IPS-18c (cell line): ENCODE measurements around the gene GPC6.

Experiments used
- H3K4me3 ChIP-seq: 2 replicates; pipeline ENCODE4 v1.7.0; 2013; ENCODE audit warnings: low read depth, mild to moderate bottlenecking, low read length, moderate library complexity; ENCODE audit not compliant: insufficient read depth
- H3K9me3 ChIP-seq: one replicate; pipeline ENCODE4 v1.6.1; 2013; ENCODE audit warnings: mild to moderate bottlenecking, low read length, moderate library complexity; ENCODE audit not compliant: control insufficient read depth, insufficient read depth

The GPC6 gene

DNA sequence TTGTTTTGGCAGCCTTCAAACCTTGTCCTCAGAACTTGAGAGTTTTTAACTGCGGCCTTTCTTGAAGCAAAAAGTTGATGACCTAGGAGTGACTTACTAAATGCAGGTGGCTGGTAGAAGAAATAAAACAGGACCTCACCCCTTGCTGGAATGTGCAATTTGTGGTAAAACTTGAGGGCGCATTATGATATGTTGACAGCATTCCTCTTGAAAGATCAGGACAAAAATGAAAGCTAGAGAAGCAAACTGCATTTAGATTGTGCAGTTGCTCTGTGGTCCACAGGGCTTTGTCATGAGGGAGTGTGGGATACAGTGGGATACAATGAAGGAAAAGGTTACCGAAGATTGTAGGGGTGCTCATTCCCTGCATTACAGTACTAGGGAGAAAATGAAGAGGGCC, 504.2 kb downstream of the GPC6 start:
- Histone ChIP-seq H3K4me3 (no peak overlapping the region), H3K9me3 (no peaks in the 10 kb centered on the region)

DNA sequence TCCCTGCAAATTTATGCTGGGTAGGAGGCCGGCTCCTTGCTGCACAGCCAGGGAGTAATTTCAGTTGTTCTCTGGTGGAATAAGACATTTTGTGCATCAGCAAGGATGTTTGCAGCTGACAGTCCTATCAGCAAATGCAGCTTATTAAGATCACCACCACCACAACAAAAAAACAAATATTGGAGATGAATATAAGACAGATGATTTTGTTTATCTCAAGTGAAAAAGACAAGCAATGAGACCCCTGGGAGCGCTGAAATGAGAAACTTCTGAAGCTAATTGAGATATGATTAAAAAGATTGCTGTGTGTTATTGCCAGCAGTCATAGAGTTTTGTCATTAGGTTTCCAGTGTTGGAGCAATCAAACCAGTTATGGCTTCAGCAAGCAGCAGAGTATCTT, 505.6 kb downstream of the GPC6 start:
- Histone ChIP-seq H3K9me3 (no peaks in the 10 kb centered on the region), H3K4me3 (no peak overlapping the region)

GRCh38 chr13:93736081-93736480, 509.5 kb downstream of the GPC6 start:
- Histone ChIP-seq H3K9me3 (no peaks in the 10 kb centered on the region), H3K4me3 (no peak overlapping the region)

GRCh38 chr13:93736909-93737308, 510.3 kb downstream of the GPC6 start:
- Histone ChIP-seq H3K9me3 (no peaks in the 10 kb centered on the region), H3K4me3 (no peak overlapping the region)

DNA sequence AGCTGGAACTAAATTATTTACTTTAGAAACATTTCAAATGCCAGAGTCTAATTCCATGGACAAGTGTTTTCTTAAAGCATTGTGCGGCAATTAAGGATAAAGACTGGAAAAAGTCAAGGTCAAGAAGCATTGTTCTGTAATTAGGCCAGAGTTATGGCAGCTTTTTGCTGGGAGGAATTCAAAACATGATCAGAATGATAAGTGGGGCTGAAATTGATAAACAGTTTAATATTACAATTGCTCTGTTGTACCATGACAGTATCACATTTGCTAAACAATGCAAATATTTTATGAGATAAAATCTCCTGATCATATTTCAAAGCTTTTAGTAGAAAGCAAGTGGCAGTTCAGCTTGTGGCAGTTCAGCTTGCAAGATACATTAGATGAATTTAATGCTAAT, 513.7 kb downstream of the GPC6 start:
- no peak overlapping the region for H3K4me3 ChIP-seq

GRCh38 chr13:93744033-93744432, 517.4 kb downstream of the GPC6 start:
- no peak overlapping the region for H3K4me3 ChIP-seq
- no peaks in the 10 kb centered on the region for H3K9me3 ChIP-seq

More for the DNA sequence above, 513.7 kb downstream of the GPC6 start:
- H3K9me3 ChIP-seq, result no peaks in the 10 kb centered on the region

- no peak overlapping the region for H3K4me3 ChIP-seq
- no peaks in the 10 kb centered on the region for H3K9me3 ChIP-seq
Measured at GRCh38 chr13:93744886-93745285, 518.3 kb downstream of the GPC6 start.

DNA sequence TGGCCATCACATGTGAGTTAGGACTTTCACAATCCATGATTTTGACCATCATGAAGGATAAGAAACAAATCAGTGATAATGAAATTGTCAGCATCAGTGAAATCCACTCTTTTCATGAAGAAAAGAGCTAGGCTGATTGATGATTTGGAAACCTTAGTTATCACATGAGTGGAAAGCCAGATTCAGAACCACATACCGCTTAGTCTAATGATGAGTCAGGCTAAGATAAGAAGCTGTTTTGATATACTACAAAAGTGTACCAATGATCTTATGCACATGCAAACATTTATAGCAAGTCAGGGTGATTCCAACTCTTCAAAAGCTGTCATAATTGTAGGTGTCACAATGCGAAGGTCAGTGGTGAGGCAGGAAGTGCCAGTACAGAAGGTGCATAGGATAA, 519.3 kb downstream of the GPC6 start:
- H3K4me3 ChIP-seq, result no peak overlapping the region
- H3K9me3 ChIP-seq, result no peaks in the 10 kb centered on the region

DNA sequence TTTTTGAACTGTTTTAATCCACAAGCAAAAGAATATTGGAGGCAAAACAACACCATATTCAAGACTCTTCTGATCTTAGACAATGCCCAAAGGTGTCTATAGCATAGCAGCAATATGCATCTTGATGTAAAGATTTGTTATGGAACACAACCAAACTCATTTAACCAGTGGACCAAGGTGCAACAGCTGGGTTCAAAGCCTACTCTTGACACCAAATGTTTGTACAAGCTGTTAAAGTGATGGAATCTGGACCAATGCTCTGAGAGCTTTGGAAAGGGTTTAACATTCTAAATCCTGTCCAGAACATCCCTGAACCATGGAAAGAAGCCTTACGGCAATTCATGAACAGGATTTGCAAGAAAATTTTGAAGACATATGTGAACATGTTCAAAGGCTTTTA, 520.0 kb downstream of the GPC6 start:
- no peaks in the 10 kb centered on the region for H3K9me3 ChIP-seq
- no peak overlapping the region for H3K4me3 ChIP-seq

- Histone ChIP-seq H3K4me3 (no peak overlapping the region), H3K9me3 (no peaks in the 10 kb centered on the region)
Measured at GRCh38 chr13:93750676-93751075, 524.1 kb downstream of the GPC6 start.

DNA sequence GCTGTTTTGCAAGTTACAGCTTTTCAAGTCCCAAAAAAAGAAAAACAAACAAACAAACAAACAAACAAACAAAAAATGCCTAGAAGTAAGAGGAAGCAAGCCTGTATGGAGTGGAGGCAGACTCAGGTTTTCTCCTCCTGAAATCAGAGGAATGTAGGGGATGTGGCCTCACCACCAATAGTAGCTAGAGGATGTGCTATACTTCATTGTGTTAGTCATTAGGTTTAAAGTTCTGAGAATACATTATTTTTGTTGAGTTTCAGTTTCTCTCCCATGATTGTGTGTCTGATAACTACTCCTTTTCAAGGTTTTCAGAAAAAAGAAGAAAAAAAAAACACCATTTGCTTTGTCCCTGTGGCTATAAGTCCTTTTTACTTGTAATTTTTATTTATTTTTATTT, 524.5 kb downstream of the GPC6 start:
- Histone ChIP-seq H3K9me3 (no peaks in the 10 kb centered on the region), H3K4me3 (no peak overlapping the region)

GRCh38 chr13:93752541-93752940, 525.9 kb downstream of the GPC6 start:
- no peak overlapping the region for H3K4me3 ChIP-seq
- H3K9me3 ChIP-seq, result no peaks in the 10 kb centered on the region

GRCh38 chr13:93753639-93754038, 527.0 kb downstream of the GPC6 start:
- H3K9me3 ChIP-seq, result no peaks in the 10 kb centered on the region

DNA sequence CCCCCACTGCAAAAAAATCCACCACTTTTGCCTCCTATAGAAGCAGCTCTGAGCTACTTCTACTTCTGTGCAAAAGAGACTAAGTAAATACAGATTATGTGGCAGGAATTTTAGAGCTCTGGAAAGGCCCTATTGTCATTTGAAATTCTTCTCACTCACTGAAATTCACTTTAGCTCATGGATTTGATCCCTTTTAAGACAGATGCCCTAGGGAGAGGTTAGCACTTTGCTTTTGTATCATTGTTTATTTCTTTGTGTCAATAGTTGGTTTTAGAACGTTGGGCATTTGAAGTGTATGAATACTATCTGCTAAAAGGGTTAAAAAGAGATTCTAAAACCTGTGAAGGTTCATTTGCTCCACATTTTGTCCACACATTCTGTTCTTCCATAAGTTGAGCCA, 528.7 kb downstream of the GPC6 start:
- H3K4me3 ChIP-seq, result no peak overlapping the region
- H3K9me3 ChIP-seq, result no peaks in the 10 kb centered on the region

More at GRCh38 chr13:93753639-93754038, 527.0 kb downstream of the GPC6 start:
- no peak overlapping the region for H3K4me3 ChIP-seq

DNA sequence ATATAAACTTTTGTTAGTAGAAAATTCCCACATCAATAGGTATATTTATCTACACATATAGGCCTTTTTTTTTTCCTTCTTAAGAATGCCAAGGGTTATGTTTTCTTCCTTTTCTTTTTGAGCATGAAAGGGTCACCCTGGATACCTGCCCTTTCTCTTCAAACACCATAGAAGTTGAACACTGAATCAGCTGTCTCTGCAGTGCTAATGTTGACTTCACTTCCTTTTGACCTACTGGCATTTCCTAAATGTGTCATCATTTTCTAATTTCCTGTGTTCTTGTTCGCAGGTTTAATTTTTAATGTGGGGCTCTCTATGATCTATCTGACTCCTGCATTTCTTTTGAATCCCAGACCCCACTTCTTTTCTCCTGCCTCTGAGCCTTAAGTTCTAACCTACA, 532.0 kb downstream of the GPC6 start:
- no peak overlapping the region for H3K4me3 ChIP-seq
- H3K9me3 ChIP-seq, result no peaks in the 10 kb centered on the region

DNA sequence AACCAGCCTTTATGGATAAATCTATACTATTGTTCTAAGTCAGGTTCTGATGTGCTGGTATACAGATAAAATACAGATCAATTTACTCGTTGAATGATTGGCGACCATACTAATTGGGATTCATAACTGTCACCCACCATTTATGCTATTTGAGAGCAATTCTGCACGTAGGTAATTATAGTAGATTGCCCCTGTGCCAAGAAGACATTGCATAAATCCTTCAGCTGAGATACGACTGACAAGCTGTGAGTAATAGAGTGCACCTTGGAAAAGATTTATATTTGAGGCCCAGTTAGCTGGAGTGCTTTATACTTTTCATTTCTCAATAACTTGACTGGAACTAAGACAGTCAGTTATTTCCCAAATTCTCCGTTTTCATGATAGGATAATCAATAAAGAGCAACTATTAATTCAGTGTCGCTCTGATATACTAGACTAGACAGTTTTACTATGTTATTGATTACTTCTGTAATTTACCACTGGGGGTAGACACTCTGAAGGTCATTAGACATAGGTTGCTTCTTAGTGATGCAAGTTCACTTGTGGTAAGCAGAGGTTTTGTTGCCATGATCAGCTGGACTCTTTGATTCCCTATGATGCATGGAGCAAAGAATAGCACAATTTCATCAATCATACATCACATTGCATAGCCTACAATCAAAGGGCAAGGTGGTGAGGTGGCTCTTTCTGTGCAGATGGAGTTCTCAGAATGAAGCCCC, 536.3 kb downstream of the GPC6 start:
- no peaks in the 10 kb centered on the region for H3K9me3 ChIP-seq

GRCh38 chr13:93765062-93765461, 538.5 kb downstream of the GPC6 start:
- H3K9me3 ChIP-seq, result no peaks in the 10 kb centered on the region

More for the DNA sequence above, 536.3 kb downstream of the GPC6 start:
- no peak overlapping the region for H3K4me3 ChIP-seq

DNA sequence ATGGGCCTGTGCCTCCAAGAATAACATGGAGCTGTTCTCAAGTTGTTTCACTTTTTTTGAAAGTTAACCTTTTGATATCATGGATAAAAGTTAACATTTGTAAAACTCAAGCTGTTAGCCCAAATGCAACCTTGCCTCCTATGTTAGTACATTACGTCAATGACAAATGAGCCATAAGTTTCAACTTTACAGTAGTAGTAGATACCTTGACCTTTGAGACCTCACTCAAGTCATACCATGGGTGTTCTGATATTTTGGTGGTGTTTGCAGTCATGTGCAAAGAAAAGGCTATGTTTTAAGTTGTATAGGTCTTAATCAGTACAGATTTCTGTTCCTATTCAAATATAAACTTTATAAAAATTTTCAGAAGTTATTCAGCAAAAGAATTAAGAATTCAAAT, 539.2 kb downstream of the GPC6 start:
- H3K4me3 ChIP-seq, result no peak overlapping the region
- H3K9me3 ChIP-seq, result no peaks in the 10 kb centered on the region

More at GRCh38 chr13:93765062-93765461, 538.5 kb downstream of the GPC6 start:
- no peak overlapping the region for H3K4me3 ChIP-seq

GRCh38 chr13:93766719-93767118, 540.1 kb downstream of the GPC6 start:
- H3K9me3 ChIP-seq, result no peaks in the 10 kb centered on the region
- H3K4me3 ChIP-seq, result no peak overlapping the region
